Activated CD4-positive, alpha-beta T cell treated with anti-CD3 and anti-CD28 coated beads for 4 hours (primary cell): ENCODE results near the gene VEGFB.
"Not testable (repeated sequence)": the region's sequence is repeated elsewhere in the genome, so short reads cannot be mapped to it uniquely, and the experiment has no call there.

Experiments used
- DNase-seq, 2 donors: peaks; one replicate each; pipeline ENCODE4 v3.0.0-alpha.2; 2020

Gene VEGFB

GRCh38 chr11:64232182-64232966 lies 2.0 kb upstream of the VEGFB start:
- DNase-seq, result no peak

- no peak for DNase-seq
Observed at GRCh38 chr11:64232967-64233315, 1.4 kb upstream of the VEGFB start.

GRCh38 chr11:64234647-64235379 lies 429 bp downstream of the VEGFB start:
- DNase-seq, result peak; percentile 32 to 37

GRCh38 chr11:64235437-64236161 lies 1.2 kb downstream of the VEGFB start:
- no peak for DNase-seq

GRCh38 chr11:64237484-64237951 lies 3.1 kb downstream of the VEGFB start:
- no peak for DNase-seq

- no peak for DNase-seq
Observed at GRCh38 chr11:64238076-64238475, 3.7 kb downstream of the VEGFB start.

- DNase-seq, result no peak
Observed at GRCh38 chr11:64238999-64239398, 4.6 kb downstream of the VEGFB start.

- DNase-seq, result no peak
Observed at GRCh38 chr11:64239662-64240434, 5.5 kb downstream of the VEGFB start.

GRCh38 chr11:64240435-64241240 lies 6.3 kb downstream of the VEGFB start, which contains the start of gene FKBP2:
FKBP2 (plus strand) TSS chr11:64241095; CDS start chr11:64242388, 1,293 bp downstream.
- peak; percentile 97 to 99 for DNase-seq

GRCh38 chr11:64241241-64241490 lies 6.8 kb downstream of the VEGFB start:
- DNase-seq, result peak; percentile 99 to 100

GRCh38 chr11:64241491-64242374 lies 7.3 kb downstream of the VEGFB start:
- DNase-seq, result no peak

- DNase-seq, result no peak
Observed at GRCh38 chr11:64243236-64243854, 9.0 kb downstream of the VEGFB start.

- no peak for DNase-seq
Observed at GRCh38 chr11:64244107-64244506, 9.7 kb downstream of the VEGFB start.

GRCh38 chr11:64244966-64245365 lies 10.6 kb downstream of the VEGFB start:
- no peak for DNase-seq

GRCh38 chr11:64245401-64245796 lies 11.0 kb downstream of the VEGFB start:
- peak in 1 of 2 donors; percentile 50 for DNase-seq

GRCh38 chr11:64245797-64246620 lies 11.6 kb downstream of the VEGFB start:
- DNase-seq, result peak; percentile 87 to 88

GRCh38 chr11:64246621-64246870 lies 12.2 kb downstream of the VEGFB start:
- DNase-seq, result not testable (repeated sequence)

GRCh38 chr11:64246871-64247728 lies 12.7 kb downstream of the VEGFB start, which contains the start of gene PPP1R14B:
PPP1R14B (minus strand) TSS chr11:64246943; CDS start chr11:64246673, 270 bp downstream.
- peak; percentile 83 for DNase-seq
